PC-9 (cell line): ENCODE results near the gene NKAIN2. TPM values are rescaled to one million over a fixed set of nuclear protein-coding genes. Genes with fewer than 3 reads are reported as not detected.

Source experiments
- BruUV-seq: library from RNA; stranded (reverse); fragments of 400-500 nt; replicated peaks from 2 replicates; lab custom pipeline; 2021; lab: Mats Ljungman, UMichigan
- CTCF ChIA-PET: fragments of 300-600 bp; sonication (Branson Sonifier 250); formaldehyde crosslinking; loops from one replicate; lab custom pipeline; 2022; ENCODE audit warnings: antibody characterized with exemption; lab: Charles Lee
- POLR2A ChIA-PET: fragments of 300-600 bp; sonication (Branson Sonifier 250); formaldehyde crosslinking; loops from one replicate; lab custom pipeline; 2022; ENCODE audit warnings: antibody characterized with exemption; ENCODE audit not compliant: unreplicated experiment; lab: Charles Lee
- DNase-seq, 2 experiments: peaks; one replicate each; pipeline versions ENCODE4 v3.0.0 to v3.0.0-alpha.2; 2015 to 2022; ENCODE audit warnings: mixed read lengths in 1 of 2
- H2AFZ ChIP-seq: fragments of 200-600 bp; sonication (generic); 2 replicates; pipeline ENCODE4 v1.8.1; 2017; ENCODE audit warnings: antibody characterized with exemption
- H3F3A ChIP-seq: fragments of 200-600 bp; sonication (generic); 2 replicates; pipeline ENCODE4 v1.8.1; 2017; ENCODE audit warnings: antibody characterized with exemption, mild to moderate bottlenecking, low read depth; ENCODE audit not compliant: insufficient read depth
- H3K27ac ChIP-seq: fragments of 200-600 bp; sonication (generic); 2 replicates; pipeline ENCODE4 v1.6.1; 2016; ENCODE audit warnings: mixed run types
- H3K27me3 ChIP-seq: fragments of 200-600 bp; sonication (generic); 2 replicates; pipeline ENCODE4 v1.6.1; 2016; ENCODE audit warnings: low read depth, mixed run types; ENCODE audit not compliant: insufficient read depth
- H3K36me3 ChIP-seq: fragments of 200-600 bp; sonication (generic); 2 replicates; pipeline ENCODE4 v1.6.1; 2016; ENCODE audit warnings: low read depth, mixed run types
- H3K4me1 ChIP-seq: fragments of 200-600 bp; sonication (generic); replicated peaks from 2 replicates; pipeline ENCODE4 v1.6.1; 2016; ENCODE audit warnings: mixed run types; ENCODE audit not compliant: insufficient read depth
- H3K4me2 ChIP-seq: fragments of 200-600 bp; sonication (generic); 2 replicates; pipeline ENCODE4 v1.6.1; 2017; ENCODE audit warnings: mixed run types
- H3K4me3 ChIP-seq: fragments of 200-600 bp; sonication (generic); 2 replicates; pipeline ENCODE4 v1.6.1; 2016; ENCODE audit warnings: mixed run types
- H3K79me2 ChIP-seq: fragments of 200-600 bp; sonication (generic); 2 replicates; pipeline ENCODE4 v1.6.1; 2017; ENCODE audit warnings: low read depth, mixed run types
- H3K9me2 ChIP-seq: fragments of 200-600 bp; sonication (generic); 2 replicates; pipeline ENCODE4 v1.8.1; 2017; ENCODE audit warnings: mild to moderate bottlenecking; ENCODE audit not compliant: insufficient read depth
- H3K9me3 ChIP-seq: fragments of 200-600 bp; sonication (generic); 2 replicates; pipeline ENCODE4 v1.8.1; 2016; ENCODE audit warnings: low read depth; ENCODE audit not compliant: insufficient read depth
- H4K20me1 ChIP-seq: fragments of 200-600 bp; sonication (generic); 2 replicates; pipeline ENCODE4 v1.8.1; 2017; ENCODE audit not compliant: insufficient read depth
- CTCF ChIP-seq: fragments of 200-600 bp; sonication (generic); conservative IDR thresholded peaks from 2 replicates; pipeline ENCODE4 v1.6.1; 2017; ENCODE audit warnings: mixed run types, antibody characterized with exemption, mild to moderate bottlenecking, moderate library complexity
- EZH2 ChIP-seq: fragments of 200-600 bp; sonication (generic); IDR thresholded peaks from 2 replicates; pipeline ENCODE4 v1.8.0; 2017; ENCODE audit warnings: antibody characterized with exemption, low read depth
- intact Hi-C: fragments of 100-400 bp; cut with micrococcal nuclease; formaldehyde crosslinking; loops from one replicate; pipeline ENCODE4 v1.10.0; 2022; ENCODE audit not compliant: unreplicated experiment
- total RNA-seq: library from RNA; stranded (reverse); gene quantifications from 2 replicates; pipeline ENCODE4 v1.2.3, GENCODE V29; 2021

The NKAIN2 gene
- total RNA-seq, 1 experiment from 2014 or later: not detected

GRCh38 chr6:124319410-124319809 lies 515.7 kb downstream of the NKAIN2 start:
- Histone ChIP-seq H3K36me3 (no peaks in the 10 kb centered on the region), H3K9me2 (no peaks in the 10 kb centered on the region), H3K4me1 (no peaks in the 10 kb centered on the region), H3F3A (no peaks in the 10 kb centered on the region), H3K4me2 (no peak overlapping the region), H3K79me2 (no peaks in the 10 kb centered on the region), H2AFZ (no peak overlapping the region), H3K27me3 (no peaks in the 10 kb centered on the region), H4K20me1 (no peaks in the 10 kb centered on the region), H3K27ac (no peak overlapping the region), H3K4me3 (no peak overlapping the region), H3K9me3 (no peaks in the 10 kb centered on the region)
- DNase-seq: no peak
- intact Hi-C loops: no loop called here
- ChIA-PET POLR2A (no interaction called here), CTCF (no interaction called here)
- TF ChIP-seq EZH2 (no peak), CTCF (no peak)
- BruUV-seq: no TSS peak

- no peak for DNase-seq
- no peaks in the 10 kb centered on the region for H3F3A ChIP-seq
- ChIA-PET CTCF (no interaction called here), POLR2A (no interaction called here)
- no peak overlapping the region for H2AFZ ChIP-seq
- H3K9me3 ChIP-seq: no peaks in the 10 kb centered on the region
- H3K4me2 ChIP-seq: no peak overlapping the region
- H3K36me3 ChIP-seq: no peaks in the 10 kb centered on the region
- H3K4me1 ChIP-seq: no peaks in the 10 kb centered on the region
- no TSS peak for BruUV-seq
- no peaks in the 10 kb centered on the region for H3K79me2 ChIP-seq
- TF ChIP-seq CTCF (no peak), EZH2 (no peak)
- H3K27ac ChIP-seq: no peak overlapping the region
- H3K27me3 ChIP-seq: no peaks in the 10 kb centered on the region
- no peak overlapping the region for H3K4me3 ChIP-seq
- H4K20me1 ChIP-seq: no peaks in the 10 kb centered on the region
- intact Hi-C loops: no loop called here
- H3K9me2 ChIP-seq: no peaks in the 10 kb centered on the region
Measured at GRCh38 chr6:124324237-124324636, 520.6 kb downstream of the NKAIN2 start.

GRCh38 chr6:124330197-124330596 lies 526.5 kb downstream of the NKAIN2 start:
- H3K27me3 ChIP-seq: no peaks in the 10 kb centered on the region
- H3K4me2 ChIP-seq: no peak overlapping the region
- intact Hi-C loops: no loop called here
- ChIA-PET POLR2A (no interaction called here), CTCF (no interaction called here)
- no peaks in the 10 kb centered on the region for H3K9me2 ChIP-seq
- H2AFZ ChIP-seq: no peak overlapping the region
- no peaks in the 10 kb centered on the region for H3K4me1 ChIP-seq
- H3K36me3 ChIP-seq: no peaks in the 10 kb centered on the region
- no peak overlapping the region for H3K27ac ChIP-seq
- no peak for DNase-seq
- H3K4me3 ChIP-seq: no peak overlapping the region
- no peak for TF ChIP-seq CTCF
- TF ChIP-seq EZH2: no peak
- H3K79me2 ChIP-seq: no peaks in the 10 kb centered on the region
- no peaks in the 10 kb centered on the region for H3K9me3 ChIP-seq
- no peaks in the 10 kb centered on the region for H4K20me1 ChIP-seq
- H3F3A ChIP-seq: no peaks in the 10 kb centered on the region
- BruUV-seq: no TSS peak
